ENCODE data around the gene CPAMD8.
"Not testable (repeated sequence)": the region's sequence is repeated elsewhere in the genome, so short reads cannot be mapped to it uniquely, and the experiment has no call there.

CPAMD8 gene

DNA sequence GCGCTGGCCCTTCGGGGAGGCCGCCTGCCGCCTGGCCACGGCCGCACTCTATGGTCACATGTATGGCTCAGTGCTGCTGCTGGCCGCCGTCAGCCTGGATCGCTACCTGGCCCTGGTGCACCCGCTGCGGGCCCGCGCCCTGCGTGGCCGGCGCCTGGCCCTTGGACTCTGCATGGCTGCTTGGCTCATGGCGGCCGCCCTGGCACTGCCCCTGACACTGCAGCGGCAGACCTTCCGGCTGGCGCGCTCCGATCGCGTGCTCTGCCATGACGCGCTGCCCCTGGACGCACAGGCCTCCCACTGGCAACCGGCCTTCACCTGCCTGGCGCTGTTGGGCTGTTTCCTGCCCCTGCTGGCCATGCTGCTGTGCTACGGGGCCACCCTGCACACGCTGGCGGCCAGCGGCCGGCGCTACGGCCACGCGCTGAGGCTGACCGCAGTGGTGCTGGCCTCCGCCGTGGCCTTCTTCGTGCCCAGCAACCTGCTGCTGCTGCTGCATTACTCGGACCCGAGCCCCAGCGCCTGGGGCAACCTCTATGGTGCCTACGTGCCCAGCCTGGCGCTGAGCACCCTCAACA, 136.6 kb downstream of the CPAMD8 start:
- no peak for DNase-seq

- no peak for DNase-seq
These were observed 137.2 kb downstream of the CPAMD8 start for GRCh38 chr19:16889366-16889882.

GRCh38 chr19:16888629-16889365, 137.8 kb downstream of the CPAMD8 start, which contains the start of gene F2RL3:
F2RL3 (plus strand) TSS chr19:16888999; CDS start chr19:16889190, 191 bp downstream.
- DNase-seq, result no peak

GRCh38 chr19:16887353-16888265, 139.0 kb downstream of the CPAMD8 start:
- DNase-seq, result no peak

DNA sequence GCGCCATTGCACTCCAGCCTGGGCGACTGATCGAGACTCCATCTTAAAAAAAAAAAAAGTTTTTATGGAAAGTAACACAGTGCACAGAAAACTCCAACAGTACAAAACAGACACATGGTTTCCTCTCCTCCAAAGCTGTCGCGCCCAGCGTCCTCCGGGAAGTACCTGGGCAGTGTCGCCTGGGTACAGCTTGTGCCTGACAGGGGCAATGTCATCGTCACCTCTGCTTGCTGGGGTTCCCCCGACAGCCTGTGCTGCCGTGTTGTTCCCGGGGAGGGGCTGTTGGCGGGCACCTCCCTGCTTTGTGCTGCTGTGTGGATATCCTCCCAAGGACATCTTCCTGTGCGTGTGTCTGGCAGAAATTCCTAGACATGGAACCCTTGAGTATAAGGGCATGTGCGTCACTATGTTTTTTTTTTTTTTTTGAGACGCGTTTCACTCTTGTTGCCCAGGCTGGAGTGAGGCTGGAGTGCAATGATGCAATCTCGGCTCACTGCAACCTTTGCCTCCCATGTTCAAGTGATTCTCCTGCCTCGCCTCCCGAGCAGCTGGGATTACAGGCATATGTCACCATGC, 140.2 kb downstream of the CPAMD8 start:
- no peak for DNase-seq

- no peak for DNase-seq
These were observed 141.4 kb downstream of the CPAMD8 start for GRCh38 chr19:16885166-16885565.

- DNase-seq, result no peak
These were observed 143.1 kb downstream of the CPAMD8 start for GRCh38 chr19:16883522-16883921.

DNA sequence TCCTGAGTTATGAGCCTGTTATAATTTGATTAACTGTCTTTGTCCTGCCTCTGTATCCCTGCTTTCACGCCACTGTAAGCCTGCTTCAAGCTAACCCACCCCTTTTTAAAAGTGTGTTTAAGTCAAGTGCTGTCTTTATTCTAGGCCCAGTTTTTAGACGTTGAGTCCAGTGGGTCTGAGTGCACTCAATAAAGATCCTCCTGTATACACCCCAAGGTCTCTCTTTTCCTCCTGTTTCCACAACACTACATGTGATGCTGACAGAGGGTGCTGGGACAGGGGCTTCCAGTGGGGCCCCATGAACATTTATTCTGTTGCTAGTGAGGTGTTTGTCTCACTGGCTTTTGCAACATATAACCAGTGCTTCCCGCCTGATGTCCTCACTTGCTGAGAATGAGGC, 144.5 kb downstream of the CPAMD8 start:
- DNase-seq, result no peak

DNA sequence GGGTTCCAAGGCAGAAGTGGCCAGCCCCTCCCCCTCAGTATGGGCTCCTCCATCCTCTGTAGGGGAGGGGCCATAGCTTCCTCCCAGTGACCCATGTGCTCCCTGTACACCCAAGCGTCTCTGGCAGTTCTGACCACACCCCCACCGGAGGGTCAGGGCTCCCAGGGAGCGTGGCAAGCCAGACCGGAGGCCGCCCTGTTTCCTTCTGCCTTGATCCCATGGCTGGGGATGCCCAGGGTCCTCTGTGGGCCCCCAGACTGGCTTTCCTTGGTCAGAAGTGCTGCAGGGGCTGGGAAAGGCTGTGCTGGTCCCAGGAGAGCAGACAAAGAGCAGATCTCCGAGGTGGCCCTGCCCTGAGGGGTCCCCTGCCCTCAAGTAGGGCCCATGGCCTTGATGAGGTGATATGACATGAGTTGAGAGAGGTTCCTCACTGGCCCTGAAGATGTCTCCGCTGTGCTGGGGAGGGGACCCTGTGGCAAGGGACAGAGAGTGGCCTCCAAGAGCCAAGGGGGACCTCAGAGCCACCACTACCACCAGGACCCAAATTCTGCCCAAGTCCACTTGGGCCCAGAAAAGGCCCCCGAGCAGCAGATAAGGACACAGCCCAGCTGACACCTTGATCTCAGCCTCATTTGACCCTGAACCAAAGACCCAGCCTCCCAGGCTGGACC, 145.6 kb downstream of the CPAMD8 start:
- no peak for DNase-seq

- no peak for DNase-seq
These were observed 148.2 kb downstream of the CPAMD8 start for GRCh38 chr19:16878181-16878965.

DNA sequence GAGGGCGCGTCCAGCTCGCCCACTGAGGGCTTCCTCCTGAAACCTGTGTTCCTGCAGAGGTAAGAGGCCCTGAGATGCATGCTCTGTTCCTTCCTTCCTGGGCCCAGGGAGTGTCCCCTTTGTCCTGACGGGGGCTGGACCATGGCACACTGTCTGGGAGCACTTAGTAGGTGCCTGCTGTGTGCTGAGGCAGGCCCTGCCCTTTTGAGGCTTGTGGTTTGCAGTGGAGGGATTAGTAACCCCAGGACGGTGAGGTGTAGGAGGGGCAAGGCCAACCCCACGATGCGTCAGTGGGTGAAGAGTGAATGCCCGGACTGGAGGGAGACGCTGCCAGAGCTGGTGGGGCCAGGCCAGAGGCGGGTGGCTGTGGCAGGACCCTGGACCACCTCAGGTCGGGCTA, 149.0 kb downstream of the CPAMD8 start:
- no peak for DNase-seq

DNA sequence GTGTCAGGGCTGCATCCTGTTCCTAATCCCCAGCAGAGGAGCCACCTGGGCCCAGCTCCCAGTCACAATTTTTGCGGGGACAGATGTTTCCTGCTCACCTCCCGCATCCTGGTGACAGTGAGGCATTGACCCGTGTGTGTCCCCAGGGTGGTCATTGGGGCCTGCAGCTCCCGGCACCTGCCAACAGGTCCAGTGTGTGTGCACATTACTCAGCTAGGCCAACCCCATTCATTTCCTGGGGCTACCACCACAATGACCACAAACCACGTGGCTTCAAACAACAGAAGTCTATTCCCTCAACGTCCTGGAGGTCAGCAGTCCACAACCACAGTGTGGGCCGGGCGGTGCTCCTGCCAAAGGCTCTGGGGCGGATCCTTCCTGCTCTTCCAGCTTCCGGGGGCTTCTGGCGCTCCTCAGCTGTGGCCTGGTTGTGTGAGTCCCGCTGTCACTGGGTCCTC, 149.7 kb downstream of the CPAMD8 start:
- DNase-seq, result no peak

GRCh38 chr19:16875584-16876555, 150.7 kb downstream of the CPAMD8 start:
- DNase-seq, result no peak

DNA sequence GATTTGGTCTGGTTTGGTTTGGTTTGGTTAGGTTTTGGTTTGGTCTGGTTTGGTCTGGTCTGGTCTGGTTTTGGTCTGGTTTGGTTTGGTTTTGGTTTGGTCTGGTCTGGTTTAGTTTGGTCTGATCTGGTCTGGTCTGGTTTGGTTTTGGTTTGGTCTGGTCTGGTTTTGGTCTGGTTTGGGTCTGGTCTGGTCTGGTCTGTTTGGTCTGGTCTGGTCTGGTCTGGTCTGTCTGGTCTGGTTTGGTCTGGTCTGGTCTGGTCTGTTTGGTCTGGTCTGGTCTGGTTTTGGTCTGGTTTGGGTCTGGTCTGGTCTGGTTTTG, 151.7 kb downstream of the CPAMD8 start:
- not testable (repeated sequence) for DNase-seq

DNA sequence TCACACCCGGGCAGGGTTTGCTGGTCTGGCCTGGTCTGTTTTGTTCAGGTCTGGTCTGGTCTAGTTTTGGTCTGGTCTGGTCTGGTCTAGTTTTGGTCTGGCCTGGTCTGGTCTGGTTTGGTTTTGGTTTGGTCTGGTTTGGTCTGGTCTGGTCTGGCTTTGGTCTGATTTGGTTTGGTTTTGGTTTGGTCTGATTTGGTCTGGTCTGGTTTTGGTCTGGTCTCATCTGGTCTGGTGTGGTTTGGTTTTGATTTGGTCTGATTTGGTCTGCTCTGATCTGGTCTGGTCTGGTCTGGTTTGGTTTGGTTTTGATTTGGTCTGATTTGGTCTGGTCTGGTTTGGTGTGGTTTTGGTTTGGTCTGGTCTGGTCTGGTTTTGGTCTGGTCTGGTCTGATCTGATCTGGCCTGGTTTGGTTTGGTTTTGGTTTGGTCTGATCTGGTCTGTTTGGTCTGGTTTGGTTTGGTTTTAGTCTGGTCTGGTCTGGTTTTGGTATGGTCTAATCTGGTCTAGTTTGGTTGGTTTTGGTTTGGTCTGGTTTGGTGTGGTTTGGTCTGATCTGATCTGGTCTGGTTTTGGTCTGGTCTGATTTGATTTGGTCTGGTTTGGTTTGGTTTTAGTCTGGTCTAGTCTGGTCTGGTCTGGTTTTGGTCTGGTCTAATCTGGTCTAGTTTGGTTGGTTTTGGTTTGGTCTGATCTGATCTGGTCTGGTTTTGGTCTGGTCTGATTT, 152.2 kb downstream of the CPAMD8 start:
- DNase-seq, result no peak

- DNase-seq, result no peak
These were observed 153.0 kb downstream of the CPAMD8 start for GRCh38 chr19:16873594-16873993.

DNA sequence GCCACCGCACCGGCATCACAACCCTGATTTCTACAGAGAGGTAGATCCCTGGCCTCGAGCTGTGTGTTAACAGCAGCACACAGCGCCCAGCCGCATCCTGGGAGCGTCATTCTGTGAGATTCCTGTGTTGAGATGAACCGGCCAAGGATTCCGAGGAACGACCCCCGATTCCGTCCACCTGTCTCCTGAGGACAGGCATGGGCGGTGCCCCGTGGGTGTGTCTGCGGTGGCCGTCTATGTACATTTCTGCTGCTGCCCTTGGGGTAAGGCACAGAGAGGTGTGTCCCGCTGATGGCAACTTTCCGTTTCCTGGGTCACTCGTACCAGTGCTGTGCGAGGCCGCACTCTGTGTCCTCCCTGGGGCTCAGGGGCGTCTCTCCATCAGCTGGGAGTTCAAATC, 153.9 kb downstream of the CPAMD8 start:
- no peak for DNase-seq

DNA sequence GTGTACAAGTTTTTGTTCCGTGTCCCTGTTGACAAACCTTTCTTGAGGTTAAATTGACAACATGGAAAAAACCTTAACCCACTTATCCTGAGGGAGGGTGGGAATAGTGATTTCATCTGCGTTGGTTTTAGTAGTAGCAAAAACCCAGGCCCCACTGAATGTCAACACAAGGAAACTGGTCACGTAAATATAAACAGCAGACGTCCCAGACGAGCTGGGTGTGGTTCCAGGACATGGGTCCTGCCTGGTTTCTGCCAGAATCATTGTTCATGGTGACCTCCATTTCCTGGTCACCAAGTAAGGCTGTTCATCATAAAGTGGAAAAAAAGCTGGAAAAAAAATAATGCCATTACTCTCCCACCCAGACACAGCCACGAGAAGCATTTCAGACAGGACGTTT, 154.7 kb downstream of the CPAMD8 start:
- no peak for DNase-seq

GRCh38 chr19:16869331-16869972, 157.2 kb downstream of the CPAMD8 start:
- no peak for DNase-seq

Data from CD4-positive, alpha-beta T cell treated with Interleukin-10 for 1 hour (primary cell).